ENCODE data around the gene TASOR2. TPM values are rescaled to one million over a fixed set of nuclear protein-coding genes. Genes with fewer than 3 reads are reported as not detected.

TASOR2 gene
- total RNA-seq, 1 experiment from 2014 or later = 80.3 TPM

GRCh38 chr10:5654218-5654755 is 30.4 kb upstream of the TASOR2 start:
- no peaks in the 10 kb centered on the region for H3K9me3 ChIP-seq (ENCODE audit: control insufficient read depth in 1 of 2, insufficient read depth in 1 of 2, low read depth in 1 of 2, low read length in 2 of 2)
- no peaks in the 10 kb centered on the region for H4K20me1 ChIP-seq (ENCODE audit: insufficient read depth)
- CTCF ChIA-PET = no interaction called here
- POLR2A ChIA-PET = no interaction called here
- no peaks in the 10 kb centered on the region for H3K9me2 ChIP-seq (ENCODE audit: insufficient read depth)
- peaks cover 0 to under 1% of the 10 kb centered on the region in 2 experiments; a peak in 1 of 4 replicates for H3K4me1 ChIP-seq (ENCODE audit: control insufficient read depth in 1 of 2, insufficient read depth in 2 of 2, low read length in 2 of 2)
- TF ChIP-seq EGR1 (IDR thresholded peaks at IDR 0.05; ENCODE audit: low read depth) (no peak), SIN3A (IDR thresholded peaks at IDR 0.05; ENCODE audit: low read depth) (no peak), EZH2 (IDR thresholded peaks at IDR 0.05) (no peak)
- DNase-seq (ENCODE audit: low read depth, low spot score) = no peak
- no peak overlapping the region for H2AFZ ChIP-seq (ENCODE audit: low read depth, low read length, poor library complexity, severe bottlenecking)
- H3K79me2 ChIP-seq (ENCODE audit: insufficient read depth, low read length) = 0 out of 2 replicates have a peak, but pooled peaks cover 5% of the 10 kb centered on the region
- H3K9ac ChIP-seq (ENCODE audit: low read length) = no peak overlapping the region
- ATAC-seq = no peak
- no peaks in the 10 kb centered on the region for H3K27me3 ChIP-seq (ENCODE audit: insufficient read depth, low read length)
- no peak overlapping the region for H3K27ac ChIP-seq (ENCODE audit: low read depth, low read length)
- no TSS peak for BruUV-seq (replicated peaks)
- no peak overlapping the region for H3K4me3 ChIP-seq (replicated peaks in 1 of 2; ENCODE audit: low read depth in 1 of 2, low read length in 2 of 2)
- no peaks in the 10 kb centered on the region for H3K36me3 ChIP-seq (ENCODE audit: control insufficient read depth in 1 of 2, insufficient read depth in 2 of 2, low read length in 2 of 2)
- intact Hi-C loops (cut with micrococcal nuclease) = no loop called here
- RAD21 ChIA-PET (ENCODE audit: low non-redundant PET in 1 of 2, low total read pairs in 2 of 2, uncharacterized antibody in 2 of 2, unreplicated experiment in 2 of 2) = no interaction called here
- no peak overlapping the region for H3K4me2 ChIP-seq (ENCODE audit: low read length)

GRCh38 chr10:5655121-5655520 is 29.5 kb upstream of the TASOR2 start:
- H3K79me2 ChIP-seq (ENCODE audit: insufficient read depth, low read length) = 0 out of 2 replicates have a peak, but pooled peaks cover 5% of the 10 kb centered on the region
- H3K27ac ChIP-seq (ENCODE audit: low read depth, low read length) = no peak overlapping the region
- no peak overlapping the region for H3K4me3 ChIP-seq (replicated peaks in 1 of 2; ENCODE audit: low read depth in 1 of 2, low read length in 2 of 2)
- intact Hi-C loops (cut with micrococcal nuclease) = no loop called here
- H3K9ac ChIP-seq (ENCODE audit: low read length) = no peak overlapping the region
- no peaks in the 10 kb centered on the region for H3K27me3 ChIP-seq (ENCODE audit: insufficient read depth, low read length)
- no TSS peak for BruUV-seq (replicated peaks)
- ChIA-PET RAD21 (ENCODE audit: low non-redundant PET in 1 of 2, low total read pairs in 2 of 2, uncharacterized antibody in 2 of 2, unreplicated experiment in 2 of 2) (no interaction called here), POLR2A (no interaction called here), CTCF (no interaction called here)
- H4K20me1 ChIP-seq (ENCODE audit: insufficient read depth) = no peaks in the 10 kb centered on the region
- DNase-seq (ENCODE audit: low read depth, low spot score) (no peak), ATAC-seq (no peak)
- H3K36me3 ChIP-seq (ENCODE audit: control insufficient read depth in 1 of 2, insufficient read depth in 2 of 2, low read length in 2 of 2) = no peaks in the 10 kb centered on the region
- no peaks in the 10 kb centered on the region for H3K9me3 ChIP-seq (ENCODE audit: control insufficient read depth in 1 of 2, insufficient read depth in 1 of 2, low read depth in 1 of 2, low read length in 2 of 2)
- H3K4me1 ChIP-seq (ENCODE audit: control insufficient read depth in 1 of 2, insufficient read depth in 2 of 2, low read length in 2 of 2) = peaks cover 0 to 9% of the 10 kb centered on the region in 2 experiments; a peak in 2 of 4 replicates
- TF ChIP-seq FOSL1 (IDR thresholded peaks at IDR 0.05; ENCODE audit: low read depth) (no peak), POLR2AphosphoS5 (IDR thresholded peaks at IDR 0.05; ENCODE audit: low read depth, low read length) (no peak), EZH2 (IDR thresholded peaks at IDR 0.05) (no peak), JUND (IDR thresholded peaks at IDR 0.05) (no peak), YY1 (IDR thresholded peaks at IDR 0.05; ENCODE audit: extremely low read depth, insufficient replicate concordance, low read depth, low read length) (no peak), CEBPB (IDR thresholded peaks at IDR 0.05; ENCODE audit: low read depth) (no peak), EGR1 (IDR thresholded peaks at IDR 0.05; ENCODE audit: low read depth) (no peak), SP1 (IDR thresholded peaks at IDR 0.05; ENCODE audit: low read depth) (no peak), EZH2phosphoT487 (IDR thresholded peaks at IDR 0.05; ENCODE audit: borderline replicate concordance) (no peak), RAD21 (IDR thresholded peaks at IDR 0.05; ENCODE audit: low read depth) (no peak), ZFX (IDR thresholded peaks at IDR 0.05) (no peak)
- TF ChIP-seq, protein P1, sequence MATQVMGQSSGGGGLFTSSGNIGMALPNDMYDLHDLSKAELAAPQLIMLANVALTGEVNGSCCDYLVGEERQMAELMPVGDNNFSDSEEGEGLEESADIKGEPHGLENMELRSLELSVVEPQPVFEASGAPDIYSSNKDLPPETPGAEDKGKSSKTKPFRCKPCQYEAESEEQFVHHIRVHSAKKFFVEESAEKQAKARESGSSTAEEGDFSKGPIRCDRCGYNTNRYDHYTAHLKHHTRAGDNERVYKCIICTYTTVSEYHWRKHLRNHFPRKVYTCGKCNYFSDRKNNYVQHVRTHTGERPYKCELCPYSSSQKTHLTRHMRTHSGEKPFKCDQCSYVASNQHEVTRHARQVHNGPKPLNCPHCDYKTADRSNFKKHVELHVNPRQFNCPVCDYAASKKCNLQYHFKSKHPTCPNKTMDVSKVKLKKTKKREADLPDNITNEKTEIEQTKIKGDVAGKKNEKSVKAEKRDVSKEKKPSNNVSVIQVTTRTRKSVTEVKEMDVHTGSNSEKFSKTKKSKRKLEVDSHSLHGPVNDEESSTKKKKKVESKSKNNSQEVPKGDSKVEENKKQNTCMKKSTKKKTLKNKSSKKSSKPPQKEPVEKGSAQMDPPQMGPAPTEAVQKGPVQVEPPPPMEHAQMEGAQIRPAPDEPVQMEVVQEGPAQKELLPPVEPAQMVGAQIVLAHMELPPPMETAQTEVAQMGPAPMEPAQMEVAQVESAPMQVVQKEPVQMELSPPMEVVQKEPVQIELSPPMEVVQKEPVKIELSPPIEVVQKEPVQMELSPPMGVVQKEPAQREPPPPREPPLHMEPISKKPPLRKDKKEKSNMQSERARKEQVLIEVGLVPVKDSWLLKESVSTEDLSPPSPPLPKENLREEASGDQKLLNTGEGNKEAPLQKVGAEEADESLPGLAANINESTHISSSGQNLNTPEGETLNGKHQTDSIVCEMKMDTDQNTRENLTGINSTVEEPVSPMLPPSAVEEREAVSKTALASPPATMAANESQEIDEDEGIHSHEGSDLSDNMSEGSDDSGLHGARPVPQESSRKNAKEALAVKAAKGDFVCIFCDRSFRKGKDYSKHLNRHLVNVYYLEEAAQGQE (IDR thresholded peaks at IDR 0.05; ENCODE audit: low read depth) = no peak
- TF ChIP-seq, protein P2, sequence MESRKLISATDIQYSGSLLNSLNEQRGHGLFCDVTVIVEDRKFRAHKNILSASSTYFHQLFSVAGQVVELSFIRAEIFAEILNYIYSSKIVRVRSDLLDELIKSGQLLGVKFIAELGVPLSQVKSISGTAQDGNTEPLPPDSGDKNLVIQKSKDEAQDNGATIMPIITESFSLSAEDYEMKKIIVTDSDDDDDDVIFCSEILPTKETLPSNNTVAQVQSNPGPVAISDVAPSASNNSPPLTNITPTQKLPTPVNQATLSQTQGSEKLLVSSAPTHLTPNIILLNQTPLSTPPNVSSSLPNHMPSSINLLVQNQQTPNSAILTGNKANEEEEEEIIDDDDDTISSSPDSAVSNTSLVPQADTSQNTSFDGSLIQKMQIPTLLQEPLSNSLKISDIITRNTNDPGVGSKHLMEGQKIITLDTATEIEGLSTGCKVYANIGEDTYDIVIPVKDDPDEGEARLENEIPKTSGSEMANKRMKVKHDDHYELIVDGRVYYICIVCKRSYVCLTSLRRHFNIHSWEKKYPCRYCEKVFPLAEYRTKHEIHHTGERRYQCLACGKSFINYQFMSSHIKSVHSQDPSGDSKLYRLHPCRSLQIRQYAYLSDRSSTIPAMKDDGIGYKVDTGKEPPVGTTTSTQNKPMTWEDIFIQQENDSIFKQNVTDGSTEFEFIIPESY (IDR thresholded peaks at IDR 0.05; ENCODE audit: extremely low read depth, insufficient replicate concordance, low read length) = no peak
- H3K9me2 ChIP-seq (ENCODE audit: insufficient read depth) = no peaks in the 10 kb centered on the region
- H2AFZ ChIP-seq (ENCODE audit: low read depth, low read length, poor library complexity, severe bottlenecking) = no peak overlapping the region
- no peak overlapping the region for H3K4me2 ChIP-seq (ENCODE audit: low read length)

Data from HCT116 (cell line).